SK-N-MC (cell line): ENCODE measurements around the gene ANKRD11.
"Not testable (repeated sequence)": the region's sequence is repeated elsewhere in the genome, so short reads cannot be mapped to it uniquely, and the experiment has no call there.

Experiments used
- DNase-seq: peaks from one replicate; pipeline ENCODE4 v3.0.0-alpha.2; 2011; ENCODE audit warnings: low read depth, low spot score
- H3K27ac ChIP-seq: fragments of 200-600 bp; sonication (generic); 2 replicates; pipeline ENCODE4 v1.5.1; 2016; ENCODE audit warnings: mixed run types
- H3K36me3 ChIP-seq: fragments of 200-600 bp; sonication (generic); 2 replicates; pipeline ENCODE4 v1.6.1; 2017; ENCODE audit warnings: antibody characterized with exemption, low read length, mixed read lengths; ENCODE audit not compliant: insufficient read depth
- H3K4me3 ChIP-seq: fragments of 200-600 bp; sonication (generic); 2 replicates; pipeline ENCODE4 v1.5.1; 2016
- H3K9ac ChIP-seq: fragments of 200-600 bp; sonication (generic); 2 replicates; pipeline ENCODE4 v1.8.0; 2017; ENCODE audit warnings: mixed run types, mixed read lengths; ENCODE audit not compliant: insufficient read length
- H3K9me3 ChIP-seq: fragments of 200-600 bp; sonication (generic); 2 replicates; pipeline ENCODE4 v1.6.1; 2017; ENCODE audit warnings: low read depth, mild to moderate bottlenecking, antibody characterized with exemption, low read length, moderate library complexity, mixed read lengths
- EZH2 ChIP-seq: fragments of 200-600 bp; sonication (generic); IDR thresholded peaks from one replicate; pipeline ENCODE4 v1.6.1; 2017; ENCODE audit warnings: antibody characterized with exemption
- FOXP2 ChIP-seq: optimal IDR thresholded peaks from 2 replicates; pipeline ENCODE3; 2011; ENCODE audit warnings: mild to moderate bottlenecking, moderate library complexity; ENCODE audit not compliant: insufficient read depth; ENCODE audit errors: extremely low read length, control extremely low read depth
- POLR2AphosphoS5 ChIP-seq: IDR thresholded peaks from 2 replicates; pipeline ENCODE4 v1.6.1; 2012; ENCODE audit warnings: mild to moderate bottlenecking, low read depth, low read length, borderline replicate concordance

The ANKRD11 gene

DNA sequence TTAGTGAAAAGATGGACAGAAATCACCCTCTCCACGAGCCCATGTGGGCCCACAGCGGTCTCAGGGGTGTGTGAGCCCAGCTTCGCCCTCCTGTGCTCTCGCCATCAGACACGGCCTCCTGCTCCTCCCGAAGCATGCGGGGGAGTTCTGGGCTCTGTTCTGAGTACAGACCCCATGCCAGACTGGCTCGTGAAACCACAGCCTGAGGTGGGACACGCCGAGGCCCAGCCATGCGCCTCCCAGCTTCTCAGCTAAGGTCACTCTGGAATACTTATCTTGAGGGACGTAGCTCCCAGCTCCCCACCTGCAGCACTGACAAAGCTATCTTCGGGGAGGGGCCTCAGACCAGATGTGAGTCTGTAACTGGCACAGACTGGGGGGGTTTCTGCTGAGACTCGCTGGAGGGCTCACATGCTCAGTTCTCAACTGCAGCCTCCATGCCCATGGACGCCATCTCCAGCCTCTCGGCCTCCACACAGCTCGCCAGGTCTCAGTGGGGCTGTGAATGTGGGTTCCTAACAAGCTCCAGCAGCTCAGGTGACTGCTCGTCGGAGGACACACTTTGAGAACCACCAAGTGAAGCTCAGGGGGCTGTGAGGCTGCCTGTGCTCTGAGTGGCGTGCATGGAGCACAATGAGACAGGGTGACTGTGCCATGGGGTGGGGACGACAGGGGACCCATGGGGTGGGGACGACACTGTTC lies 177.6 kb downstream of the ANKRD11 start:
- H3K9me3 ChIP-seq = no peaks in the 10 kb centered on the region
- TF ChIP-seq FOXP2 = no peak
- TF ChIP-seq EZH2 = no peak
- TF ChIP-seq POLR2AphosphoS5 = no peak
- no peak overlapping the region for H3K9ac ChIP-seq
- H3K27ac ChIP-seq = no peak overlapping the region
- no peak overlapping the region for H3K4me3 ChIP-seq
- peaks cover 13% of the 10 kb centered on the region; the same call in 1 of the 2 replicates for H3K36me3 ChIP-seq
- no peak for DNase-seq

- H3K27ac ChIP-seq = no peak overlapping the region
- no peak overlapping the region for H3K4me3 ChIP-seq
- no peaks in the 10 kb centered on the region for H3K9me3 ChIP-seq
- DNase-seq = no peak
- no peak for TF ChIP-seq EZH2
- TF ChIP-seq FOXP2 = no peak
- no peak for TF ChIP-seq POLR2AphosphoS5
- H3K9ac ChIP-seq = no peak overlapping the region
- H3K36me3 ChIP-seq = peaks cover 14% of the 10 kb centered on the region; the same call in 1 of the 2 replicates
Observed at GRCh38 chr16:89312194-89312593, 178.2 kb downstream of the ANKRD11 start.

GRCh38 chr16:89311636-89312035 lies 178.7 kb downstream of the ANKRD11 start:
- Histone ChIP-seq H3K27ac (no peak overlapping the region), H3K9me3 (no peaks in the 10 kb centered on the region), H3K4me3 (no peak overlapping the region), H3K36me3 (peaks cover 14% of the 10 kb centered on the region; the same call in 1 of the 2 replicates), H3K9ac (no peak overlapping the region)
- DNase-seq = no peak
- no peak for TF ChIP-seq POLR2AphosphoS5
- TF ChIP-seq EZH2 = no peak
- no peak for TF ChIP-seq FOXP2

- no peak overlapping the region for H3K9ac ChIP-seq
- H3K36me3 ChIP-seq = peaks cover 14% of the 10 kb centered on the region; the same call in 1 of the 2 replicates
- no peaks in the 10 kb centered on the region for H3K9me3 ChIP-seq
- DNase-seq = no peak
- H3K27ac ChIP-seq = no peak overlapping the region
- no peak overlapping the region for H3K4me3 ChIP-seq
- no peak for TF ChIP-seq POLR2AphosphoS5
- no peak for TF ChIP-seq EZH2
- no peak for TF ChIP-seq FOXP2
Observed at GRCh38 chr16:89309438-89310122, 180.8 kb downstream of the ANKRD11 start.

DNA sequence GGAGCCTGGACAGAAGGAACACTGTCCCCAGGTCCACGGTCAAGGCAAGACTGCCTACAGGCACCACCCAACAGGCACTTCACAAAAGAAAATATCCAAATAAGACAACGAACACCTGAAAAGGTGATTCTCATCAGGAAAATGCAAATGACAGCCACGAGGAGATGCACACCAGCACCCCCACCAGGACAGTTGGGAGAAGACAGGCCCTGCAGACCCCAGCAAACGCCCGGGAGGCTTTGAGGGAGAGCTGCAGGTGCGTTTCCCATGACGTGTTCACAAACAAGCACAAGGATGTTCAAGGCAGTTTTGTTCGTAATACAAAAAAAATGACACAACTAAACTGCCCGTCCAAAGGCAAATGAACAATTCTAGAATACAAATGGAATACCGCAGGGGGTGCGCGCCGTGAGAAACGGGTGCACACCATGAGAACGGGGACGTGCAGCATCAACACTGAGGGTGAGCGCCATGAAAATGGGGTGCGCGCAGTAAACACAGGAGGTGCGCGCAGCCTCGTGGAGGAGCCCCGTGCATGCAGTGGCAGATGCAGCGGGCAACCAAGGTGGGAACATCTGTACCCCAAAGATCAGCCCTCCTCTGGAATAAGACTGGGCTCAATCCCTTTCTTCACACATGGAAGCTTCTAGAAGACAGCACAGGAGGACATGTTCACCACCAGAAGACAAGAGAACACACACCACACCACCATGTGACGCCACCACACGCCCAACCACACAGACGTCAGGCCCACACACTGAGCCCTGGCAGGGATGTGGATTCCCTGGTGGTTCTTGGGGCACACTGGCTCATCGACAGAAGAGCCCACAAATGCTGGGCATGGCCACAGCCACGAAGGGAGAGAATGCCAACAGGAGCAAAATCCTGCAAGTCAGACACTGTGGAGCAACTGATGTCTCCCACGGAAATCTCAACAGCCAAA lies 181.7 kb downstream of the ANKRD11 start:
- DNase-seq = no peak
- no peaks in the 10 kb centered on the region for H3K9me3 ChIP-seq
- H3K4me3 ChIP-seq = no peak overlapping the region
- no peak overlapping the region for H3K9ac ChIP-seq
- H3K27ac ChIP-seq = no peak overlapping the region
- TF ChIP-seq EZH2 = no peak
- TF ChIP-seq FOXP2 = no peak
- TF ChIP-seq POLR2AphosphoS5 = no peak
- peaks cover 14% of the 10 kb centered on the region; the same call in 1 of the 2 replicates for H3K36me3 ChIP-seq

GRCh38 chr16:89307421-89307805 lies 182.9 kb downstream of the ANKRD11 start:
- no peaks in the 10 kb centered on the region for H3K9me3 ChIP-seq
- DNase-seq = no peak
- H3K36me3 ChIP-seq = peaks cover 9% of the 10 kb centered on the region; the same call in 1 of the 2 replicates
- H3K9ac ChIP-seq = no peak overlapping the region
- no peak for TF ChIP-seq POLR2AphosphoS5
- no peak for TF ChIP-seq EZH2
- H3K4me3 ChIP-seq = no peak overlapping the region
- no peak overlapping the region for H3K27ac ChIP-seq

GRCh38 chr16:89306457-89307420 lies 183.6 kb downstream of the ANKRD11 start:
- not testable (repeated sequence) for H3K27ac ChIP-seq, H3K36me3 ChIP-seq, H3K9ac ChIP-seq, H3K4me3 ChIP-seq, H3K9me3 ChIP-seq, DNase-seq
